Activated CD8-positive, alpha-beta memory T cell treated with anti-CD3 and anti-CD28 coated beads, Interleukin-2, amount 50 U/mL, for 24 hours (primary cell): ENCODE data around the gene SMAD9.

Source experiments
- DNase-seq: peaks from one replicate; pipeline ENCODE4 v3.0.0-alpha.2; 2020; ENCODE audit errors: extremely low read depth

SMAD9 gene

DNA sequence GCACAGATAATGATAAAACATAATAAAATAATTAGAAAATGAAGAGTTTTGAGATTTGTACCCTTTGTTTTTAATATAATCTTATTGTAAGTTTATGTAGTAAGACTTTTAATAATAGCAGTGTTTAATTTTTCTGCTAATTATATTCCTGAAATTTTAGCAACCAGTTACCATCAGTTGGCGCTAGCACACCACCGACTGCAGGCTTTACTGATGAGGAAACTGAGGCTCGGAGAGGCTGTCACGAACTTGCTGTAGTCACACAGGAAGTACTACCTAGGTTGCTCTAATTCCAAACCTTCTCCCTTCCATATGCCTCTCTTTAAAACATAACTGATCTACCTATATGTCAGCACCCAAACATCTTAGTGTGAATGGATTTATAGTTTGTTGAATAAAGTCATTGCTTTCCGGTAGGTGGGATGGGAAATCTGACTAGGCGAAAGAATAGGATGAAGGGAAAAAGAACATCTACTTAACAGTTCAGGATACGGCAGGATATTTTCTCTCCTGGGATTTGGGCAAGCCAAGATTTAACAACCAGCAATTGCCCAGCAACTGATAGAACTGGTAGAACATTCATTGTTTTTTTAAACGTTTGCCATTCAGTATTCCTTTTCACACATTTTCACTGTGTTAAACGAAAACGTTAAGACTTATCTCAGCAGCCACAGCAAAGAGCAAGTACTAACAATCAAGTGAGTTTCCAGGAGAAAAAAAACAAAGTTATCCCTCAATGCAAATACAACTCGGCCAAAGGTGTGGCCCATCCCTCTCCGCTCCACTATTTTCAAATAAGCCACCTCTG lies 101.8 kb downstream of the SMAD9 start:
- no peak for DNase-seq

DNA sequence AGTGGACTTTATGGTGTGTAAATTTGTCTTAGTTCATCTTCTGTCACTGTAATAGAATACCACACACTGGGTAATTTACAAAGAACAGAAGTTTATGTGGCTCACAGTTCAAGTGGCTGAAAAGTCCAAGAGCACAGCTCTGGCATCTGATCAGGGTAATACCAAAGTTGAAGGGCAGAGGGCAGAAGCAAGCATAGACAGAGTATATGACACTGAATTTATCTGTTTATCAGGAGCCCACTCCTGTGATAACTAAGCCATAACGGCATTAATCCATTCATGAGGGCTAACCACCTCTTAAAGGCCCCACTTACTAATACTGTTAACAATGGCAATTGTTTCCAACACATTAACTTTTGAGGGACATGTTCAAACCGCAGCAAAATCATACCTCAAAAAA lies 105.0 kb downstream of the SMAD9 start:
- DNase-seq = no peak

DNA sequence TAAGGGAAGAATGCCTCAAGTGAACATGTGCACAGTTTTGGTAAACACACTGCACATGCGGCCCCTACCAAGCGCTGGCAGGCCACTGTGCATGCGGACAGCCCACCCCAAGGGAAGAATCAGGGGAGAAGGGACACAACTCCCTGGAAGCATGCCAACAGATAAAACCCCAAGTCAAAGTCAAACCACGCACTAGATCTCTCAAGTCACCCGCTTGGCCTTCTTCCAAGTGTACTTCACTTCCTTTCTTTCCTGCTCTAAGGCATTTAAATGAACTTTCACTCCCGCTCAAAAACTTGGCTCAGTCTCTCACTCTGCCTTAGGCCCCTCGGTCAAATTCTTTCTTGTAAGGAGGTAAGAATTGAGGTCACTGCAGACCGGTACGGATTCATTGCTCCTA lies 105.6 kb downstream of the SMAD9 start:
- no peak for DNase-seq

DNA sequence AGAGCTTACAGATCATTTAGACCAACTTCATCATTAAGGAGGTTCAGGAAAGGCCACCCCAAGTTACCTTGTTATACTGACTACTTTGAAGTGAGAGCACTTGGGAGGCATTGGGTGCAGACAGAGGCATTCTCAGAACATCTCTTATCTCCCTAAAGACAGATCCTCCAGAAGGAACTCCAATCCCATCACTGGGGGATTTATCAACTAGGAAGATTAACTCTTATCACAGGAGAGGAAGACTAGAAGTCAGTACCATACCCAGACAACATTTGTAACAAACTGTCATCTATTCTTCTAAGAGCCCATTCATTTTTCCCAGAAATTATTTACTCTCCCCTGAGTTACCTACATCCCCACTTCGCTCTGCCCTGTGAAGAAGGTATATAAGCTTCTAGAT lies 106.8 kb downstream of the SMAD9 start:
- no peak for DNase-seq

DNA sequence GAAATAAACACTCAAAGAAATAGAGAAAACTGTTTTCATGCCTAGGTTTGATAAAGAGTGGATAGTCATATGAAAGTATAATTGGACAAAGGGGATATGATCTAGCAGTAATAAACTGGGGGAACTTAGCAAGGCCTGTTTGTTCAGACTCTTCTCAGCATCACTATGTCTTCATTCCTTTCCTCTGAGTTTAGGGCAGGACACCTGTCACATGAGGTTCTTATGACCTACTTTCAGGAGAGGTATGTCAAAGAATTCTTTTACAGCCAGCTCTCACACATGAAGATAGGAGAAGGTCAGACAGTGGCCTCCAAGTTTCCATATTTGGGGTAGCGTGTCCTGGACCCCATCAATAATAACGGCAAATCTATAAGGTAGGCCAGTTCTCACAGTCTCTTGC lies 112.4 kb downstream of the SMAD9 start:
- no peak for DNase-seq

DNA sequence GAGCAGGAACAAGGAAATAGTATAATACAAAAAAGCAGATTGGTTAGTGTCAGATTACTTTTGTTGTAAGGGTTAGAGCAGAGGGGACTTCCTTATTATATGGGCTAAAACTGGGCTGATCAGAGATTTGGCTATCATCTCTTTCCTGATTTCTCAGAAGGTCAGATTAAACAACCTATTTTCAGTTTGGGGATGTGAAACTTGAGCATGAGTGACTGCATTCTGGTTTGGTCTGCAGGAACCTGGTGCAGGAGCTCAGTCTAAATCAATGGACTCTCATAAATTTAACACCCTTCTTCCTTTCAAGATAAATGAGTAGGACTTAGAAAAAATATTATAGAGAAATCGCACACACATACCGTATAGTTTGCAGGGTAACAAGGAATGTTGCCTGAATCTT lies 113.9 kb downstream of the SMAD9 start:
- DNase-seq = no peak

- DNase-seq = no peak
Observed at GRCh38 chr13:36804588-36804987, 115.5 kb downstream of the SMAD9 start.

GRCh38 chr13:36801035-36801434 lies 119.0 kb downstream of the SMAD9 start:
- DNase-seq = no peak

DNA sequence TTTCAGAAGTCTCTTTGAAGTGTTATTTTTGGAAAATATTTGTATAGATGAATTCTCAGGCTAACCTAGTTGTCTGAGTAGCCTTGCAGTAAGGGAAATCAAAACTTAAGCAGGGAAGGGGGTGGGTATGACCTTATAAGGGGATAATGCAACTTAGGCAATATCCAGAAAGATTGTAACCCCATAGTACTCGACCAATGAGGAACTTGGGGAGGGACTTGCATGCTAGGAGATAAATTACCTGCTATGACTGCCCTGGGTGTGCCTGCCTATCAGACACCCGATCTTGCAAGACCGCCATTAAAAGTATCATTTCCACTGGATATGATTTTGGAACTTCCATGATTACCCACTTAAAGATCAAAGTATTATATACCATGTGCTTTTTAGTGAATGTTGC lies 124.0 kb downstream of the SMAD9 start:
- no peak for DNase-seq

GRCh38 chr13:36795463-36795862 lies 124.6 kb downstream of the SMAD9 start:
- no peak for DNase-seq
